GM21528 (cell line): ENCODE measurements around the gene CRK.

Experiments
- ATAC-seq: cut with Tn5 transposase; IDR thresholded peaks from one replicate; pipeline ENCODE4 v1.9.1; 2021; ENCODE audit warnings: mild to moderate bottlenecking, moderate library complexity; ENCODE audit not compliant: unreplicated experiment, low FRiP score

The CRK gene

DNA sequence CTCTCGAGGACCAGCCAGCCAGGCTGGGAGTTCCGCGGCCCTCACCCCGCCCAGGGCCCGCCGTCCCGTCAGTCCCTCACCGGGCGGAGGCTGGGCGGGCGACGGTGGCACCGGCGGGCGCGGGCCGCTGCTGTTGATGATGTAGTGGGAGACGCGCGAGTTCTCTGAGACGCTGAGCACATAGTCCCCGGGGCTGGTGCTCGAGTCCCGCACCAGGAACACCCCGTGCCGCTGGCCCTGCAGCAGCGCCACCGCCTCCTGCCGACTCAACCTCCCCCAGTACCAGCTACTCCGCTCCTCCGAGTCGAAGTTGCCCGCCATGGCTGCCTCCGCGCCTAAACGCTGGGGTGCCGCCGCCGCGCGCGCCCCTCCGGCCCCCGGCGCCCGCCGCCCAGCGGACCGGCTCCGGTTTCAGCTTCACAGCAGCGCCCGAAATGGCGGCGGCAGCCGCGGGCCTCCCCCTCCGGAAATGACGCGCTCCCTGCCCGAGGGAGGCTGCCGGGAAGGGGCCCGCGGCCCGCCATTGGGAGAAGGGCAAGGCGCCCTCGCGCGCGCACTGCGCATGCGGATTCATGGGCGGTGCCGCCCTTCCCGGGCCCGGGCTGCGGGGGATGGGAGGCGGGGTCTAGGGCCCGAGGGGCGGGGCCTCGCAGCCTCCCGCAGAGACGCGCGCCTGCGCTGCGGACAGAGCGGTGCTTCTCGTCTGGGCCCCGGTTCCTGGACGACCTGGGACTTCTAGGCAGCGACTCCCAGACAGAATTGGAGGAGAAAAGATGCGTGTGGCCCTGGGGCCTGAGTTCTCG lies at the start of gene CRK:
CRK (minus strand) TSS at position 436 of the 803 bp plus-strand sequence; CDS start at position 321, 115 bp downstream.
- peak; percentile 75 for ATAC-seq

DNA sequence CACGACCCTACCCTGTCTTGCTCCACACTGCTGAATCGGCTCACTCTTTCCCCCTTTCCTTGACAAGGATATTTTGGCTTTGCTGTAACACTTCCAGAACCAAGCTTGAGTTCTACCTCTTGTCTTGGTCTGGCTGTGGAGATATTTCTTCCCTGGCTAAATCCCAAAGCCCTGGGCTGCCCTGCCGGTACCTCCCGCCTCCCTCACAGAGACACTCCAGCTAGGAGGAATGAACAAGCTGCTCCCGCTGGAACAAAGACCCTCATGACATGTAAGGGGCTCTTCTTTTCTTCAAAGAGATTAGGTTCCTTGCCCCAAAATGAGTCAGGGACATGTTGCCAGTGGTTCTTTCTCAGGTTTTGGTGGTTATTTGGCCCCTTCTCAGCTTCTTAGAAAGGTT lies 49.6 kb upstream of the CRK start:
- no peak for ATAC-seq

DNA sequence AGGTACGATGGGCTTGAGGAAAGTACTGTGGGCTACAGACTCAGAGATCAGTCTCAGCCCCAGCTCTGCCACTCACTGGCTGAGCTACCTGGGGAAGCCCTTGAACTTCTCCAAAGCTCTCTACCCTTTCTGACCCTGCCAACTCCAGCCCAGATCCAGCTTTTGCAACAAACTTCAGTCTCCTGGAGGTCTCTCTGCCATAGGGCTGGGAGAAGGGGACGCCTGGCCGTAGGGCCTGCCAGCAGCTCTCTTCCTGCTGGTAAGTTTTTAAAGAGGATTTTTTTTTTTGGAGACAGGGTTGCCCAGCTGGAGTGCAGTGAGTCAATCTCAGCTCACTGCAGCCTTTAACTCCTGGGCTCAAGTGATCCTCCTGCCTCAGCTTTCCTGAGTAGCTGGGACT lies 48.8 kb upstream of the CRK start:
- no peak for ATAC-seq

DNA sequence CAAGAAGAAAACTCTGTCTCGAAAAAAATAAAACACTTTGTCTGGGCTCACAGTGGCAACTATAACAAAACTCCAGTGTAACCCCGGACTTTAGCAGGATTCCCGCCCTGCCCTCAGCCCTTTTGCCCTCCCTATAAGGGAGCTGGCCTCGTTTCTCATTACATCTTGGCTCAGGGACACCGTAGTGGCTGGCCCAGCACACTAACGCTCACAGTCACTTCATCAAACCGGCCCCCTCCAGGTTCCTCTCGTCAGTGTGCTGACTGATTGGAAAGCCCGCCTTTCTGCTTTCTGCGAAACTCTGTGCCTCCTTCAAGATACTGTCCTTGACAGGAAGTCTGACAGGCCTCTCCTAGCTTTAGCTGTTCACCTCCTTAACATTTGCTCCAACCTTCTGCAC lies 47.7 kb upstream of the CRK start:
- ATAC-seq: no peak

DNA sequence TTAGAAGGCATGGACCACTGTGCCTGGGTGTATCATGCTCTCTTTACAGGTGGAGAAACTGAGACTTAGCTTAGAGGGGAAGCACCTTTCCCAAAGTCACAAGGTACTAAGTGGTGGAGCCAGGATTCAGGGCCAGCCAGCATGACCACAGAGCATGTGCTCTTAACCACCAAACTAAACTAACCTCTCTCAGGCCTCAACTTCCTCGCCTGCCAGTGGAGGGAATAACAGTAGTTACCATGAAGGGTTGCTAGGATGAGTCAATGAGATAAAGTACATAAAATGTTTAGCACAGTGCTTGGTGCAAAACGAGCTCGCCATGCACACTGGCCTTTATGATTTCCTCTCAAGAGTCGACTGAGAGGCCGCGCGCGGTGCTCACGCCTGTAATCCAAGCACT lies 42.8 kb upstream of the CRK start:
- ATAC-seq: no peak

DNA sequence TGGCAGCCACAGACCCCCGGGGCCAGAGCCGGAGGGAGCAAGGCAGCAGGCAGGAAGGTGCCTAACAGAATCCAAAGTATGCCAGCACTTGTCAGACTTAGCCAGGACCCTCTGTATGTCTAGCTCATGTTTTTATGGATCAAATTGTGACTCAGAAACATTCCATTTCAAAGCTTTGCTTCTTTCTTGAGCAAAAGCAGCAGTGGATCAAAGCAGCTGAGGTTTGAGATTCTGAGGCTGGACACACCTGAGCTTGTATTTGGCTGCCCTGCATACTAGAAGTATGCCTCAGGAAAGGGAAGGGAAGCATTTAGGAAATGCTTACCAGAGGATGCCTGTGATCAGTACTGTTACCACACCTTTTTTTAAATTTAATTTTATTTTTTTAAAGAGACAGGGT lies 42.2 kb upstream of the CRK start:
- ATAC-seq: no peak

DNA sequence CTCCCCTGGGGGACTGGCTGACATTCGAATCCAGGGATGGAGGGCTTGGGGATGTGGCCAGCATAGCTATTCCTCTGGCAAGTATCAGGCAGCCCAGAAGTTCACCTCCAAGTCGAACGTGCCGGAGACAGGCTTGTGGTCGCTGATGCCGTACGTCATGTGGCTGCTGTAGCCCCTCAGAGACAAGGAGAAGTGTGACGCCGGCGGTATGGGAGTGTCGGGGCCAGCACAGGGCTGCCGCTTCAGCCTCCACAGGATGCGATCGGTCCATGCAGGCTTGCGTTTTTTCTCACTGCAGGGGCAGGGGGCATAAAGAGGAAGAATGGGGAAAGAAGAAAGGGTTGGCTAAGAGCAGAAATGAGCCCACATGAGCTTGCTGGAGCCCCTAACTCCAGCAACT lies 41.8 kb upstream of the CRK start:
- ATAC-seq: no peak

DNA sequence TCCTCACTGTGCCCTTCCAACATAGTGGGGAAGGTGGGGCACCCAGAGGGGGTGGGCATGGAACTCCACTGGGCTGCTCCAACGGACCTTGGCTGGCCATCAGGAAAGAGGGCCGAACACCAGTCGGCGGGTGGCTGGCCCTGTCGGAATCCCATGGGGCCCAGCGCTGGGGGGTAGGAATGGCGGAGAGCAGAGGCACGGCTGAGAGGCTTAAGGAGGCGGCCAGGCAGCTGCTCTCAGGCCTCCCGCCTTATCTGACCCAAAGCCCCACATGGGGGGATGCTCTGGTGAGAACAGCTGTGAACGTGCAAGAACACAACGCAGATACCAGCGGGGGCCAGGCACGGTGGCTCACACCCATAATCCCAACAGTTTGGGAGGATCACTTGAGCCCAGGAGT lies 40.8 kb upstream of the CRK start:
- no peak for ATAC-seq

DNA sequence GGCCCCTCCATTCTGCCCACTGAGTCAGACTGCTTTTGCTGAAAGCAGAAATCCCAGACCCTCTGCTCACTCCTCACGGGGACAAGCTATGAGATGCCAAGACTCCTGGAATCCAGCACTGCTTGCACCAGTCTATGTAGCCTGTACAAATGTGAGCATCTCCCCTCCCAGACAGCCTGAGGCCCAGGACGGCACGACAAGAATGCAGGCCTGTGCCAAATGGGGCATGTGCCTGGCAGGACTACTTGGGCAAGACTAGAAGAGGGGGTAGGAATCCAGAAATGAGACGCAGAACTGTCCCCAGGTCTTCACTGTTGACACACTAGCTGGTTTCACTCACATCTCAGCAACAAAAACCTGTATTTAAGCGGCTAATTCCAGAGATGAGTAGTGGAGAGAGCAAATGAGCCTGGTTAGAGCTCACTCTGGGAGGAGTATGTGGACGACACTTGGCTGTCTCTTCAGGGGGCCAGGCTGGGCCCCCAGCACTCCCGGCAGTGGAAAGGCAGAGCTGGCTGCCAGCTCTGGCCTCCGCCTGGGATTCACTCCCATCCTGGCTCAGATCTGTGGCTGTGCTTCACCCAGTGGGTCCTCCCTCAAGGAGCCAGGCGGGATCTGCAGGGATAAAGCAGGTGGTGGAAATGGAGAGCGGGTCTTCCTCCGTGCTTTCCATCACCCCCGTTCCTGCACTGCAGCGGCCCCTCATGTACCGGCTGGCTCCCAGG lies 39.4 kb upstream of the CRK start:
- no peak for ATAC-seq

DNA sequence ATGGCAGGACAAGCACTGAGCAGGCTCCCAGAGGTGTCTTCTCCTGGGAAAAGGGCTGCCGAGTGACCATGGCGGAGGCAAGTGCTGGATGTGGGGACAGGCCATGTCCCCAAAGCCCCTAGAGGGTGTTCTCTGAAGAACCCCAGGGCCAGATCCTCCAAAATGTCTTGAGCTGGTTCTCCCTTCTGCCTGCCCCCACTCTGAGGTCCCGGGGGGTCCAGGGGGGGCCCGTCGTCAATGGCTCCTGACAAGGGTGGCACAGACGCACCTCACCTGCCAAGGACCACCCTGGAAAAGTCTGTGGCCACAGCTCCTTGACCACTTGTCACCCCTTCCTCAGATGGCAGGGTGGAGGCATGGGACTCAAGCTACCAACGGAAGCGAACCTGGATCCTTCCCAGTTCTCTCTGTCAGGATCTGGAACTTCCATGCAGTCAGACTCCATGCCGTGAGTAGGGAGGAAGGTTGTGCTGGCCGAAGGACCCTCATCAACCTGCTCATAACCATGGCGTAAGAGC lies 38.8 kb upstream of the CRK start:
- no peak for ATAC-seq

DNA sequence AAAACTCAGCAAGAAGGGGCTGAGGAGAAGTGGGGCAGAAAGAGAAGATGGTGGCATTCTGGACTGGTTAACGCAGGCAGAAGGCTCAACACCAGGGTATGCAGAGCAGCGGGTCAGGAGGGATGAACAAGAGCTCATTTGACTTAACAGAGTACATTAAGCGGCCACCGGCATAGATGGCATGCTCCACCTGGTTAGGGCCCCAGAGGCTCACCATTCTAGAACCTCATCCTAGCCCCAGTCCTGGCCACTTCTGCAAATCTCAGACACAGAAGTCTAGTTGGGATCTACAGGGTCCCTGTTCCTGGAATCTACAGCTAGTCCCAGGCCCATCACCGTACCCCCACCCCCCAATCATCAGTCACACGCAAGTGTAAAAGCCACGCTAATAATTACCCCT lies 38.2 kb upstream of the CRK start:
- ATAC-seq: no peak

DNA sequence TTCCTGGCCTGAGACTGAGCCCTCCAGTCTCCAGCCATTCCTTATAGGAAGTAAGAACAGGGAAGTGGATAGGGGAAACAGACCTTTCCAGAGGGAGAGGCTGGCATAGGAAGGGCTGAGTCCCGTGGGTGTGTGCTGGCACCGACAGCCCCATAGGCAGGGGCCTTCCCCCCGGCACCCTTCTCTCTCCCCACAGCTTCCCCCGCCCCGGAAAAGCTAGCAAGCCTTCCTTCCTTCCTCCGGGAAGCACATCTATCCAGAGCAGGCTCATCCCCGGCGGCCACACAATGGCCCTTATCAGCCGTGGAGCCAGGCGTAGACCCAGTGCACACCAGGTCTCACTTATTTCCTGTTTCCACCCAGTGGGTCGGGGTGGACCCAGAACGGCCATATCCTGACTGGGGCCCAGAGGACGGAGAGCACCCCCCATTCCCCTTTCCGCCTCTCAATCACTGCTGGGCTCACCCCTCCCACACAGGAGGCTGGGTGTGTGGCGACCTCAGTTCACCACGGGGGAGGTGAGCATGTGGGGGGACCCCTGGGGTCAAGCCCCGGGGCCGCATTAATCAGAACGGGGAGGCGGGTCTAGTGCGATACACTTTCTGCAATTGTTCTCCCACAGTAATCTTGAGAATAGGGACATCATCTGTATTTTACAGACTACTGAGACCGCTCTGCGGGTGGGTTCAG lies 37.4 kb upstream of the CRK start:
- ATAC-seq: no peak

DNA sequence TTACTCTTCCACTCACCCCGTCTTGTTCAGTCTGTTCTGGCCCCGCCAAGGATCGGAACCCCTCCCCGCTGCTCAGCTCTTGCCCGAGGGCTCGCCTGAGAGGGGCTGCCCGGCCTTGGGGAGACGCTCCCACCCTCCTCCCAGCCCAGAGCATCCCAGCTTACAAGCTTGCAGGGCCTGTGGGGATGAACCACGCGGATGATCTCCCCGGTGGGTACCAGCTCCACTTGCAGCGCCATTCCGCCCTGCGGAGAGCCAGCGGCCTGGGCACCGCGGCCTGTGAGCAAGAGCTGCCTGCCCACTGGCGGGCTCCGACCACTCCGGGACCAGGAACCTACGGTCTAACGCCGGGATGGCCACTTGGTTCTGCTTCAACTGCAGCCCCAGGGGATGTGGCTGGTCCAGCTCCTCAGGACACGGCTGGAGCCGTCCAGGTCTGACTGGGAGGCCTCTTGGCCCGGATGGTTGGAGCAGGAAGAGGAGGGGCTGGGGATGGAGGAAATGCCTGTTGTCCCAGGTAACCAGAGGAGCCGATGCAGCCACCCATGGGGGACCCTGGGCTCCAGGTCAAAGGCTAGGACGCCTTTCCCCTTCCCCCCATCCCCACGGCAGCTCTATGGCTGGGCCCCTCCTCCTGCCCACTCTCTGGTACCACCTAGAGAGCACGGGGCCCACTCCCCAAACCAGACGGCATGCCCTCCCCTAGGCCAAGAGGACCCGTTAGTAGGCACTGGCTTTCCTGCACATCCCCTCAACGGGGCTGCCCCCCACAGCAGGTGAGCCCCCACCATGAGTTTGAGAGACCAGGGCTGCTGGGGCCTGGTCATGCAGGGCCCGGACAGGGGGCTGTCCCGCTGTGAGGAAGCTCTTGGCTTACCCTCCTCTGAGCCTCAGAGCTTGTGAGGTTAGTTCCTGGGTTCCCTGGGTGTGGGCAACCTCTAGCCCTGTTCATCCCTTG lies 36.5 kb upstream of the CRK start, which contains the start of gene MYO1C:
MYO1C (minus strand) TSS at position 438 of the 958 bp plus-strand sequence; CDS start at position 239, 199 bp downstream.
- no peak for ATAC-seq

DNA sequence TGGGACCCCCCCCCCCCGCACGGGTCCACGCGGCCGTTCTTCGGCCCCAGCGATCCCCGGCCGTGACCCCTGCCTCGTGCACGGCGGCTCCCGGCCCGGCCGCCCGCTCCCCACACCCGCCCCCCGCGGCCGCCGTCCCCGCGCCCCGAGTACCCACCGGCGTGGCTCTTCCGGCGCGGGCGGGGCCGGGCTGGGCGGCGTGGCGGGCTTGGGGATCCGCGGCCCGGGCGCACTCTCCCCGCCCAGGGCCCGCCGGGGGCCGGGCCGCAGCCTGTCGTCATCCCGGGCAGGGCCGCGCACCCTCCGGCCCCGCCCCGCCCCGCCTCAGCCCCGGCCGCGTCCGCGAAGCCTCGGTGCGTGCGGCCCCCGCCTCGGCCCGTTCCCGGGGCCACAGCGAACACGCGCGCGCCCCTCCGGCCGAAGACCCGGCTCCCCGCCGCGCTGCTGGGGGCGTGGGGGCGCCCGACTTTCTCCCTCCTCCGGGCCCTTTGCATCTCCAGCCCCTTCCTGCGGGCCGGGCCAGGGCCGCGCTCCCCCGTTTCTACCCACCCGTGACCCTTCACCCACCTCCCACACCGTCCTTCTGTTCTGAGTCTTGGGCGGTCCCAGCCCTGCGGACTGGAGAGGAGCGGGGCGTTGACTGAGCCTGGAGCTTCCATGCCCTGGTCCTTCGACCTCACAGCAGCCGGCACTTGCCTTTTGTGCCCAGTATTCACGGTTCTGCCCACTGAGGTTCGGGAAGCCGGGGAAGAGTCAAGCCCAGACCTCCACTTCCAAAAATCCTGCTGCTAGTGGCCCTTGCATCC lies 35.6 kb upstream of the CRK start:
- ATAC-seq: no peak

DNA sequence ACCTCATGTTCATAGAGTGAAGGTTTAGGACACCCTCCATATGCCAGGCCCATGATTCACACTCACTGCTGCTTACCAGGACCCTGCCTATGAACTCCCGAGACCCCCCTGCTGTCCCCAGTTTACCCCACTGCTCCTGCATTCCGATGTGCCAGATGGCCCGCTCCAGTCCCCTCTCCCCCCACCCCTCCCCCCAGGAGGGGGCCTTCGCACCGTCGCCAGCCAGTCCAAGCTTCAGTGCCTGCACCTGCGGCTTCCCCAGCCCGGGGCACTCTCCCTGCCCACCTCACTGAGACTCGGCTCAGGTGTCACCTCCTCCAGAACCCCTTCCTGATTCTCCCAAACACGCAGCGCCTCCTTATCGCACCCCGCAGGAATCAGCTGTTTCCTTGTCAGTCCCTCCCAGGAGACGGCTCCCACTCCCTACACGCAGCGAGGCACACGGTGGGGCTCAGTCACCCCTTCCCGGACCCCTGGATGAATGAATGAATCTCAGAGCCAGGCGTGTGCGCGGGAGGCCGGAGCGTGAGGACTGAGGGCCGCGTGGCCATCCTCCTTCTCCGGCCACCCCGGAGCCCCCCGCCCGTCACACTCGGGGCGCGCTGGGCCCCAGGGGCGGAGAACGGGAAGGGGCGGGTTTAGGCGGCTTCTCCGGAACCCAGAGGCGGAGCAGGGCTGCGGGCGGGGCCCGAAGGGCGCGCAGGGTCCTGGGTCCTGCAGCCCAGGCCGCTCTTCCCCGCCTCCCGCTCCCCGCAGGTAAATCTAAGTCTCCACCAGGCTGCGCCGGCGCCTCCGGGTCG lies 34.8 kb upstream of the CRK start:
- peak; percentile 45 for ATAC-seq

DNA sequence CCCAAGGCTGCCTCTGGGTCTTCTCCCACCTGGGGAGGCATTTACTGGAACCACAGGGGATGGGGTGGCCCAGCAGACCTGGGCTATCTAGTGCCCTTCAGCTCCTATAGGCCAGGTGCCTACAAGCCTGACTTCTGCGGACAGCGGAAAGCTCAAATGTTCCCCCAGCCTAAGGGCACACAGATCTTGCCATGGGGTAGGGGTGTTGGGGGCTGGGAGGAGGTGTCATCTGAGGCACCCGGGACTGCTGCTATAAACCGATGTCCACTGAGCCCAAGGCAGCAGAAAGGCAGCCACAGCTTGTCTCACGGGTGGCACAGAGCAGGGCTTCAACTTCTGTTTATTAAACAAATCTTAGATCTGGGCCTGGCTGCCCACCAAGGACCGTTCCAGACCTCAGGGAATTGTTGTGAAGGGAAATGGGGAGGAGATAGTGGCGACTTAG lies 32.8 kb upstream of the CRK start:
- ATAC-seq: no peak

DNA sequence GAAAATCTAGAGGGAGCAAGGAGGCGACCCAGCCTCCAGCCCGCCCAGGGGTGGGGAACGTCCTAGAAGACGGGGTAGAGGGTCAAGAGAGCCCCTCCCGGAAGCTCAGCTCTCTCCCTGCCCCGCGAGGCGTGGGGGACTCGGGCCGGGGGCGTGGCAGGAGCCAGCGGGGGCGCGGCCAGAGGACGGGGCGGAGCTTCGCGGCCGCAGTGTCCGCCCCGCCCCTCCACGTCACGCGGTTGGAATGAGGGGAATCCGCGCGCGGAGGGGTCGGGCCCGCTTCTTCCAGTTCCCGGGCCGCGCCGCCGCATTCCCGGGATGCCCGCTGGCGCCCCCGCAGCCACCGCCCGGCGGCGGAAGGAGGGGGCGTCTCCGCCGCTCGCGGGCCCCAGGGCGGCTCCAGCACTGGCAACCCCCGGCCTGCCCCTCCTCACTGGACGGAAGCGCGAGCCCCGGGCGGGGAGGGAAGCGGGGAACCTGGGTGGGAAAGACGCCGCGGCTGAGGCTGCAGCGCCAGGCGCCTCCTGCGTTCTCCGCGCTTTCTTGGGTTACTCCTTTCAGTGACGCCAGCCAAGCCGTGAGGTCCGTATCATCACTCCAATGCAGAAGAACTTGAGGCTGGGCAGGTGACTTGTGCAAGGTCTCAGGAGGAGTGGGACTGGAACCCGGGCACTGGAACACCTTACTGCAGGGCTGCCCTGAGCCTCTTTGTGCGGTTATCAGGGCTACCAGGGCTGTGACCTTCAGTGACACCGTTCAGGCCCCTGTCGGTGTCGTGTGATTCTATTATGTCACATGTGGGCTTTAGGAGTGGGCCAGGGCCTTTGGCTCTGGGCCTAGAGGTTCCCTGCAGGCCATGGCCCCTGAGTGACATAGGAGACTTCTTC lies 32.1 kb upstream of the CRK start:
- ATAC-seq: no peak
